ENCODE measurements around the gene CTXND2. TPM values are rescaled to one million over a fixed set of nuclear protein-coding genes. Genes with fewer than 3 reads are reported as not detected.

CTXND2 gene
- total RNA-seq, 2 experiments from 2014 or later, result not detected

Other genes starting within 250 kb of the CTXND2 start
- gene GOLPH3L, start 190.0 kb upstream of the CTXND2 start, total RNA-seq, result 10 to 100 TPM; 26.1 to 29.1 TPM
- gene HORMAD1, start 166.2 kb upstream of the CTXND2 start, total RNA-seq, result not detected
- gene CTSS, start 121.4 kb upstream of the CTXND2 start, total RNA-seq, result 10 to 100 TPM; 39.4 to 45.5 TPM
- 1 to 10 TPM; 1.4 to 1.7 TPM for gene CTSK, start 78.9 kb upstream of the CTXND2 start, total RNA-seq
- gene ARNT, start 10.5 kb upstream of the CTXND2 start, total RNA-seq, result 10 to 100 TPM; 31.1 to 32.3 TPM
- 10 to 100 TPM; 42.3 to 50.0 TPM for gene SETDB1, start 39.2 kb downstream of the CTXND2 start, total RNA-seq
- gene CERS2, start 87.7 kb downstream of the CTXND2 start, total RNA-seq, result 100 to 1,000 TPM; 153 to 160 TPM
- under 1 TPM in 1 of 2 experiments, not detected in 1; 0.19 TPM for gene ANXA9, start 95.2 kb downstream of the CTXND2 start, total RNA-seq
- gene MINDY1, start 119.8 kb downstream of the CTXND2 start, total RNA-seq, result 10 to 100 TPM; 16.4 to 18.3 TPM
- 10 to 100 TPM; 12.5 to 17.5 TPM for gene PRUNE1, start 121.3 kb downstream of the CTXND2 start, total RNA-seq
- gene BNIPL, start 149.4 kb downstream of the CTXND2 start, total RNA-seq, result 1 to 10 TPM in 1 of 2 experiments, under 1 TPM in 1; 0.64 to 1.3 TPM
- 1 to 10 TPM; 1.5 to 1.8 TPM for gene C1orf56, start 160.6 kb downstream of the CTXND2 start, total RNA-seq
- gene CDC42SE1, start 172.5 kb downstream of the CTXND2 start, total RNA-seq, result 100 to 1,000 TPM; 135 to 136 TPM
- gene MLLT11, start 173.3 kb downstream of the CTXND2 start, total RNA-seq, result 1 to 10 TPM; 1.9 to 2.4 TPM
- 10 to 100 TPM; 13.6 to 14.9 TPM for gene GABPB2, start 183.6 kb downstream of the CTXND2 start, total RNA-seq